PFSK-1 (cell line): ENCODE measurements around the gene PON3.

Experiments used
- FOXP2 ChIP-seq: optimal IDR thresholded peaks from 2 replicates; pipeline ENCODE3; 2011; ENCODE audit warnings: borderline replicate concordance, control low read depth, inconsistent platforms; ENCODE audit not compliant: insufficient read depth; ENCODE audit errors: extremely low read length, extremely low read depth
- POLR2AphosphoS5 ChIP-seq: IDR thresholded peaks from 2 replicates; pipeline ENCODE4 v1.6.1; 2012; ENCODE audit warnings: low read depth, mild to moderate bottlenecking, control low read depth, low read length, moderate library complexity
- SIN3A ChIP-seq: IDR thresholded peaks from 2 replicates; pipeline ENCODE4 v1.6.1; 2012; ENCODE audit warnings: mild to moderate bottlenecking, low read length, moderate library complexity, borderline replicate concordance; ENCODE audit not compliant: insufficient read depth
- TAF1 ChIP-seq: IDR thresholded peaks from 2 replicates; pipeline ENCODE4 v1.6.1; 2012; ENCODE audit warnings: low read length, control low read depth, borderline replicate concordance; ENCODE audit not compliant: insufficient read depth
- TF ChIP-seq, protein P1 (sequence below), 2 experiments: IDR thresholded peaks; 2 replicates each; pipeline versions ENCODE4 v1.6.1 to v1.8.0; 2011 to 2012; ENCODE audit warnings: low read depth in 2 of 2, low read length in 2 of 2, control low read depth in 1 of 2, inconsistent platforms in 1 of 2, mild to moderate bottlenecking in 1 of 2, moderate library complexity in 1 of 2; ENCODE audit not compliant: insufficient read depth in 1 of 2

PON3 gene

DNA sequence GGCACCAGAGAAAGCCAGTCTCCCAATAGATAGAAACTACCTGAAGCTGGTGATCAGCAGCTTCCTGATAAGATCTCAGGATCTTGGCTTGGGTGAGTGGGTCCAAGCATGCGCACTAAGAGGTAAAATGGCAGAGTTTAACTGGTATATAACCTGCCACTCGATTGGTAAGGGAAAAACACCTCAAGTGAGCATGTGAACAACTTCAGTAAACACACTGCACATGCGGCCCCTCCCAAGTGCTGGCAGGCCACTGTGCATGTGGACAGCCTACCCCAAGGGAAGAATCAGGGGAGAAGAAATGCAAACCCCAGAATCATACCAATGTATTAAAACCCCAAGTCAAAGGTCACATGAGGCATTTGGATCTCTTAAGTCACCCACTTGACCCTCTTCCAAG, 54.1 kb downstream of the PON3 start:
- TF ChIP-seq POLR2AphosphoS5 (no peak), FOXP2 (no peak), TAF1 (no peak), SIN3A (no peak)
- TF ChIP-seq, protein P1, sequence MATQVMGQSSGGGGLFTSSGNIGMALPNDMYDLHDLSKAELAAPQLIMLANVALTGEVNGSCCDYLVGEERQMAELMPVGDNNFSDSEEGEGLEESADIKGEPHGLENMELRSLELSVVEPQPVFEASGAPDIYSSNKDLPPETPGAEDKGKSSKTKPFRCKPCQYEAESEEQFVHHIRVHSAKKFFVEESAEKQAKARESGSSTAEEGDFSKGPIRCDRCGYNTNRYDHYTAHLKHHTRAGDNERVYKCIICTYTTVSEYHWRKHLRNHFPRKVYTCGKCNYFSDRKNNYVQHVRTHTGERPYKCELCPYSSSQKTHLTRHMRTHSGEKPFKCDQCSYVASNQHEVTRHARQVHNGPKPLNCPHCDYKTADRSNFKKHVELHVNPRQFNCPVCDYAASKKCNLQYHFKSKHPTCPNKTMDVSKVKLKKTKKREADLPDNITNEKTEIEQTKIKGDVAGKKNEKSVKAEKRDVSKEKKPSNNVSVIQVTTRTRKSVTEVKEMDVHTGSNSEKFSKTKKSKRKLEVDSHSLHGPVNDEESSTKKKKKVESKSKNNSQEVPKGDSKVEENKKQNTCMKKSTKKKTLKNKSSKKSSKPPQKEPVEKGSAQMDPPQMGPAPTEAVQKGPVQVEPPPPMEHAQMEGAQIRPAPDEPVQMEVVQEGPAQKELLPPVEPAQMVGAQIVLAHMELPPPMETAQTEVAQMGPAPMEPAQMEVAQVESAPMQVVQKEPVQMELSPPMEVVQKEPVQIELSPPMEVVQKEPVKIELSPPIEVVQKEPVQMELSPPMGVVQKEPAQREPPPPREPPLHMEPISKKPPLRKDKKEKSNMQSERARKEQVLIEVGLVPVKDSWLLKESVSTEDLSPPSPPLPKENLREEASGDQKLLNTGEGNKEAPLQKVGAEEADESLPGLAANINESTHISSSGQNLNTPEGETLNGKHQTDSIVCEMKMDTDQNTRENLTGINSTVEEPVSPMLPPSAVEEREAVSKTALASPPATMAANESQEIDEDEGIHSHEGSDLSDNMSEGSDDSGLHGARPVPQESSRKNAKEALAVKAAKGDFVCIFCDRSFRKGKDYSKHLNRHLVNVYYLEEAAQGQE (IDR thresholded peaks at IDR 0.05; ENCODE audit: insufficient read depth in 1 of 2, low read depth in 2 of 2, low read length in 2 of 2): no peak

DNA sequence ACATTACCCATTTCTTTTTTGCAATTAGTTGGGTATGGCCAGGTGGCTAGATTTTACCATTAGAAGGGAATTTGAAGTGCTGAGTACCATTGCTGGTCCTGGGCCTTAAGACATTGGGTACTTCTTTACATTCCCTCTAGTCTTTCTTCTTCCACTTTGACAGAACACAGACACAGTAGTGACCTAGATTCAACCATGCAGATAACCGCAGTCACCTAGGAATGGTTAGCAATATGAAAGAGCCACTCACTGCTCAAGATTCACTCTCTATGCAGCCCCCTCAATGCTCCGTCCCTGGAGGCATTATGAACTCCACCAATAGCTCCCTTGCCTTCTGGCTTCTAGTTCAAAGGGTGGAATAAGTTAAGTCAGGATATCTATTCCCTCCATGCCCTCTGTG, 55.7 kb downstream of the PON3 start:
- no peak for TF ChIP-seq FOXP2
- no peak for TF ChIP-seq POLR2AphosphoS5
- TF ChIP-seq, protein P1 (IDR thresholded peaks at IDR 0.05; ENCODE audit: insufficient read depth in 1 of 2, low read depth in 2 of 2, low read length in 2 of 2): no peak
- no peak for TF ChIP-seq TAF1
- no peak for TF ChIP-seq SIN3A

DNA sequence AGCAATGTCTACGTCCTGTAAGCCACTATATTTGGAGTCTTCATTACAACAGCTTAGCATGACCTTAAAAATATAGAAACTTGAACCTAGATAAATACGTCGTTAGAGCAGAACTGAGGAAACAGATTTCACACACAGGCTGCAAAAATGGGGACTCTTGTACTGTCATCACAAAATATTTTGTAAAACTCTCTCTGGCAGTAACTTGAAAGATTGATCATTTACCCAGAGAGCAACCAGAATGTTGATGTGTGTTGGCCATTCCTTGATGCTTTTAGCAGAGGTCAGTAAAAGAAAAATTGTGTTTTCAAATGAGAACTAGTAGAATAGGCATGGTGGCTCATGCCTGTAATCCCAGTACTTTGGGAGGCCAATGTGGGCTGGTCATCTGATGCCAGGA, 57.3 kb downstream of the PON3 start:
- no peak for TF ChIP-seq SIN3A
- TF ChIP-seq, protein P1 (IDR thresholded peaks at IDR 0.05; ENCODE audit: insufficient read depth in 1 of 2, low read depth in 2 of 2, low read length in 2 of 2): no peak
- no peak for TF ChIP-seq FOXP2
- TF ChIP-seq POLR2AphosphoS5: no peak
- no peak for TF ChIP-seq TAF1

DNA sequence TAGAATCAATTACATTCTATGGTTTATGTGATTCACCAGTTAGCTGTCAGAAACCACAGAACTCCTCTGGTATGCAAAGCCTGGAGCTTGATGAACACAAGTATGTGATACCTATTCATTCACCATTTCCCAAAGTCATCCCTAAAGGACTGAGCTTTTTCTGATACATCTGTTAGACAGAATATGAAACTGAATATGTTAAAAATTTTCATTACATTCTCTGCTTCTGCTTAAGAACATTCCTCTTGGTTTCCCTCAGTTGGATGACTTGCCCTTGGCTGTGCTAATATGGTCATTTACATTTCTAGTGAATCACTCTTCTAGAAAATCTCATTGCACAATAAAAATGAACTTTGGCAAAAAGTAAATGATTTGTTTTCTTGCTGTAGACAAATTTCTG, 61.1 kb downstream of the PON3 start:
- no peak for TF ChIP-seq POLR2AphosphoS5
- TF ChIP-seq, protein P1 (IDR thresholded peaks at IDR 0.05; ENCODE audit: insufficient read depth in 1 of 2, low read depth in 2 of 2, low read length in 2 of 2): no peak
- no peak for TF ChIP-seq TAF1
- TF ChIP-seq SIN3A: no peak
- no peak for TF ChIP-seq FOXP2

DNA sequence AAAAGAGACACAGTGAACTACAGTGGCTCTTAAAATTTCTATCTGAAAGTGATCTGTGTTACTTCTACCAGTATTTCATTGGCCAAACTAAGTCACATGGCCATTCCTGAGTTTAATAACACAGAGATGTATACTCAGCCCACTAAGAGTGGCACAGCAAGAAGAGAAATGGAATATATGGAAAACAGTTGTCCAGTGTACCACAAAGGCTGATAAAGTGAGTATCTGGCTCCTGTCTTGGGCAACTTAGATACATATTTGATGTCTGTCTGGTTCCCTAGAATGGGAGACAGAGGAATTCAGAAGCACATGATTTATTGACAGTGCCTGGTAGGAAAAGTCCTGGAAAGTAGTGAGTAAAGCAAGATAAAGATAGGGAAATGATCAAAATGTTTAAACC, 61.7 kb downstream of the PON3 start:
- TF ChIP-seq SIN3A (no peak), FOXP2 (no peak), TAF1 (no peak)

DNA sequence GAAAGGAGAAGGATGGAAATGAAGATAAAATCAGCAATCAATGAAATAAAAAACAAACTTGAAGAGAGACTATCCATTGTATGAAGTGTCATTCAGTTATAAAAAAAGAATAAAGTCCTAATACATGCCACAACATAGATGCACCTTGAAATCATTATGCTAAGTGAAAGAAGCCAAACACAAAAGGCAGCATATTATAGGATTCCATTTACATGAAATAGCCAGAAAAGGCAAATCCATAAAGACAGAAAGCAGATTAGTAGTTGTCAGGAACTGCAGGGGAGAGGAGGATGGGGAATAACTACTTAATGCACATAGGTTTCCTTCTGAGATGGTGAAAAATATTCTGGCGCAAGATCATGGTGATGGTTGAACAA, 65.2 kb downstream of the PON3 start:
- TF ChIP-seq, protein P1 (IDR thresholded peaks at IDR 0.05; ENCODE audit: insufficient read depth in 1 of 2, low read depth in 2 of 2, low read length in 2 of 2): no peak
- TF ChIP-seq TAF1 (no peak), POLR2AphosphoS5 (no peak), SIN3A (no peak), FOXP2 (no peak)
